Activated T-cell treated with anti-CD3 and anti-CD28 coated beads for 48 hours (primary cell): ENCODE measurements around the gene MAGEA10.
"Not testable (repeated sequence)": the region's sequence is repeated elsewhere in the genome, so short reads cannot be mapped to it uniquely, and the experiment has no call there.

Source experiments
- DNase-seq: peaks from one replicate; pipeline ENCODE4 v3.0.0-alpha.2; 2020; ENCODE audit warnings: low read depth

Gene MAGEA10

GRCh38 chrX:152138388-152138784 is at the start of gene MAGEA10:
Gene MAGEA10, minus strand, starts transcription at chrX:152138577. Its CDS starts 2,957 bp downstream, at chrX:152135620.
- no peak for DNase-seq

- DNase-seq = no peak
Measured at GRCh38 chrX:152177497-152178269, 39.3 kb upstream of the MAGEA10 start.

- DNase-seq = no peak
Measured at GRCh38 chrX:152177052-152177451, 38.7 kb upstream of the MAGEA10 start.

GRCh38 chrX:152175892-152176291 is 37.5 kb upstream of the MAGEA10 start:
- not testable (repeated sequence) for DNase-seq

- DNase-seq = not testable (repeated sequence)
Measured at GRCh38 chrX:152173923-152174322, 35.5 kb upstream of the MAGEA10 start.

GRCh38 chrX:152170621-152171020 is 32.2 kb upstream of the MAGEA10 start:
- DNase-seq = no peak

GRCh38 chrX:152165033-152165743 is 26.8 kb upstream of the MAGEA10 start:
- DNase-seq = no peak

GRCh38 chrX:152157042-152157441 is 18.7 kb upstream of the MAGEA10 start:
- DNase-seq = no peak

GRCh38 chrX:152155766-152156310 is 17.5 kb upstream of the MAGEA10 start:
- DNase-seq = no peak

- DNase-seq = no peak
Measured at GRCh38 chrX:152154050-152154449, 15.7 kb upstream of the MAGEA10 start.

GRCh38 chrX:152151256-152151655 is 12.9 kb upstream of the MAGEA10 start:
- DNase-seq = no peak

- DNase-seq = no peak
Measured at GRCh38 chrX:152149648-152150047, 11.3 kb upstream of the MAGEA10 start.

- DNase-seq = no peak
Measured at GRCh38 chrX:152139589-152139988, 1.2 kb upstream of the MAGEA10 start.

- DNase-seq = no peak
Measured at GRCh38 chrX:152137771-152138387, 498 bp downstream of the MAGEA10 start.

- DNase-seq = no peak
Measured at GRCh38 chrX:152136312-152136711, 2.1 kb downstream of the MAGEA10 start.

- no peak for DNase-seq
Measured at GRCh38 chrX:152131525-152131924, 6.9 kb downstream of the MAGEA10 start.

- DNase-seq = not testable (repeated sequence)
Measured at GRCh38 chrX:152129069-152129844, 9.1 kb downstream of the MAGEA10 start.

- no peak for DNase-seq
Measured at GRCh38 chrX:152117305-152117704, 21.1 kb downstream of the MAGEA10 start.

GRCh38 chrX:152108527-152108926 is 29.9 kb downstream of the MAGEA10 start:
- DNase-seq = no peak

- no peak for DNase-seq
Measured at GRCh38 chrX:152103866-152104265, 34.5 kb downstream of the MAGEA10 start.

- DNase-seq = no peak
Measured at GRCh38 chrX:152086141-152086540, 52.2 kb downstream of the MAGEA10 start.
